ENCODE data around the gene LZTS2.

Gene LZTS2

GRCh38 chr10:101021692-101022251, 22.2 kb downstream of the LZTS2 start:
- Histone ChIP-seq H3K27ac (no peak overlapping the region), H3K27me3 (replicated peaks) (no peaks in the 10 kb centered on the region), H3K36me3 (replicated peaks) (no peaks in the 10 kb centered on the region), H3K4me3 (ENCODE audit: low read depth, low read length) (no peak overlapping the region)
- TF ChIP-seq CTCF (IDR thresholded peaks at IDR 0.05; ENCODE audit: low read depth, low read length, missing control alignments), result no peak
- no peak for DNase-seq
- in situ Hi-C loops (cut with HindIII; ENCODE audit: low pct_ligation_motif_present, low sequenced_read_pairs), result no loop called here

GRCh38 chr10:101022967-101023705, 23.5 kb downstream of the LZTS2 start:
- Histone ChIP-seq H3K27ac (no peak overlapping the region), H3K27me3 (replicated peaks) (no peaks in the 10 kb centered on the region), H3K36me3 (replicated peaks) (no peaks in the 10 kb centered on the region), H3K4me3 (ENCODE audit: low read depth, low read length) (no peak overlapping the region)
- TF ChIP-seq CTCF (IDR thresholded peaks at IDR 0.05; ENCODE audit: low read depth, low read length, missing control alignments), result no peak
- in situ Hi-C loops (cut with HindIII; ENCODE audit: low pct_ligation_motif_present, low sequenced_read_pairs), result no loop called here
- no peak for DNase-seq

GRCh38 chr10:101027106-101027720, 27.6 kb downstream of the LZTS2 start:
- DNase-seq, result no peak
- H3K36me3 ChIP-seq (replicated peaks), result no peaks in the 10 kb centered on the region
- TF ChIP-seq CTCF (IDR thresholded peaks at IDR 0.05; ENCODE audit: low read depth, low read length, missing control alignments), result no peak
- no peaks in the 10 kb centered on the region for H3K27me3 ChIP-seq (replicated peaks)
- H3K4me3 ChIP-seq (ENCODE audit: low read depth, low read length), result no peak overlapping the region
- in situ Hi-C loops (cut with HindIII; ENCODE audit: low pct_ligation_motif_present, low sequenced_read_pairs), result no loop called here
- no peak overlapping the region for H3K27ac ChIP-seq

- H3K27ac ChIP-seq, result no peak overlapping the region
- TF ChIP-seq CTCF (IDR thresholded peaks at IDR 0.05; ENCODE audit: low read depth, low read length, missing control alignments), result no peak
- H3K27me3 ChIP-seq (replicated peaks), result no peaks in the 10 kb centered on the region
- DNase-seq, result no peak
- H3K4me3 ChIP-seq (ENCODE audit: low read depth, low read length), result no peak overlapping the region
- in situ Hi-C loops (cut with HindIII; ENCODE audit: low pct_ligation_motif_present, low sequenced_read_pairs), result no loop called here
- no peaks in the 10 kb centered on the region for H3K36me3 ChIP-seq (replicated peaks)
These were observed 29.1 kb downstream of the LZTS2 start for GRCh38 chr10:101028446-101029337.

- Histone ChIP-seq H3K27ac (no peak overlapping the region), H3K4me3 (ENCODE audit: low read depth, low read length) (no peak overlapping the region), H3K27me3 (replicated peaks) (no peaks in the 10 kb centered on the region), H3K36me3 (replicated peaks) (peaks cover under 1% of the 10 kb centered on the region)
- in situ Hi-C loops (cut with HindIII; ENCODE audit: low pct_ligation_motif_present, low sequenced_read_pairs), result no loop called here
- DNase-seq, result no peak
- peak; percentile 50 for TF ChIP-seq CTCF (IDR thresholded peaks at IDR 0.05; ENCODE audit: low read depth, low read length, missing control alignments)
These were observed 30.1 kb downstream of the LZTS2 start for GRCh38 chr10:101029520-101030295.
